MM.1S (cell line): Measurements from ENCODE around the gene ME2.

Source experiments
- DNase-seq: peaks from one replicate; pipeline ENCODE4 v3.0.0-alpha.2; 2015
- H2AFZ ChIP-seq: fragments of 300-600 bp; sonication (generic); 2 replicates; pipeline ENCODE4 v1.6.0; 2016; ENCODE audit warnings: antibody characterized with exemption, low read length
- H3F3A ChIP-seq: fragments of 300-600 bp; sonication (generic); 2 replicates; pipeline ENCODE4 v1.6.1; 2016; ENCODE audit warnings: mild to moderate bottlenecking, antibody characterized with exemption, low read length, moderate library complexity, mixed read lengths; ENCODE audit not compliant: insufficient read depth
- H3K27ac ChIP-seq: fragments of 300-600 bp; sonication (generic); 2 replicates; pipeline ENCODE4 v1.5.1; 2016; ENCODE audit warnings: mild to moderate bottlenecking, low read length
- H3K27me3 ChIP-seq: fragments of 300-600 bp; sonication (generic); replicated peaks from 2 replicates; pipeline ENCODE4 v1.6.0; 2016; ENCODE audit warnings: low read length; ENCODE audit not compliant: insufficient read depth
- H3K36me3 ChIP-seq: fragments of 300-600 bp; sonication (generic); replicated peaks from 2 replicates; pipeline ENCODE4 v1.6.1; 2016; ENCODE audit warnings: mild to moderate bottlenecking, low read length, mixed read lengths; ENCODE audit not compliant: insufficient read depth
- H3K4me1 ChIP-seq: fragments of 300-600 bp; sonication (generic); 2 replicates; pipeline ENCODE4 v1.6.1; 2016; ENCODE audit warnings: low read length, mixed read lengths
- H3K4me2 ChIP-seq: fragments of 300-600 bp; sonication (generic); 2 replicates; pipeline ENCODE4 v1.6.0; 2016; ENCODE audit warnings: low read depth, low read length
- H3K4me3 ChIP-seq: fragments of 300-600 bp; sonication (generic); 2 replicates; pipeline ENCODE4 v1.5.1; 2016; ENCODE audit warnings: low read length, mixed read lengths
- H3K79me2 ChIP-seq: fragments of 300-600 bp; sonication (generic); 2 replicates; pipeline ENCODE4 v1.6.1; 2016; ENCODE audit warnings: mixed run types, low read length, mixed read lengths
- H3K9ac ChIP-seq: fragments of 300-600 bp; sonication (generic); 2 replicates; pipeline ENCODE4 v1.6.1; 2016; ENCODE audit warnings: low read length, mixed read lengths
- H3K9me2 ChIP-seq: fragments of 300-600 bp; sonication (generic); replicated peaks from 2 replicates; pipeline ENCODE4 v1.6.1; 2016; ENCODE audit warnings: mild to moderate bottlenecking, low read length, mixed read lengths; ENCODE audit not compliant: insufficient read depth
- H3K9me3 ChIP-seq: fragments of 300-600 bp; sonication (generic); replicated peaks from 2 replicates; pipeline ENCODE4 v1.6.1; 2016; ENCODE audit warnings: mild to moderate bottlenecking, low read length, mixed read lengths; ENCODE audit not compliant: insufficient read depth
- H4K20me1 ChIP-seq: fragments of 300-600 bp; sonication (generic); 2 replicates; pipeline ENCODE4 v1.6.1; 2016; ENCODE audit warnings: mild to moderate bottlenecking, low read length, moderate library complexity, mixed read lengths; ENCODE audit not compliant: insufficient read depth
- CTCF ChIP-seq: fragments of 300-600 bp; sonication (generic); IDR thresholded peaks from 2 replicates; pipeline ENCODE4 v1.5.1; 2016; ENCODE audit warnings: antibody characterized with exemption, low read length, mixed read lengths
- EZH2 ChIP-seq: fragments of 300-600 bp; sonication (generic); optimal IDR thresholded peaks from 2 replicates; pipeline ENCODE3; 2017; ENCODE audit warnings: low read depth, mild to moderate bottlenecking, antibody characterized with exemption, low read length, mixed read lengths
- EZH2phosphoT487 ChIP-seq: fragments of 300-600 bp; sonication (generic); IDR thresholded peaks from 2 replicates; pipeline ENCODE4 v1.6.1; 2018; ENCODE audit warnings: antibody characterized with exemption, low read length

ME2 gene

GRCh38 chr18:50895350-50896045 is 16.6 kb downstream of the ME2 start:
- no peaks in the 10 kb centered on the region for H4K20me1 ChIP-seq

GRCh38 chr18:50896093-50896492 is 17.2 kb downstream of the ME2 start:
- no peaks in the 10 kb centered on the region for H3K4me1 ChIP-seq
- no peaks in the 10 kb centered on the region for H3K9me2 ChIP-seq
- H2AFZ ChIP-seq = no peak overlapping the region
- no peaks in the 10 kb centered on the region for H4K20me1 ChIP-seq
- H3K36me3 ChIP-seq = no peaks in the 10 kb centered on the region
- H3K9me3 ChIP-seq = no peaks in the 10 kb centered on the region
- no peak overlapping the region for H3K9ac ChIP-seq
- no peak overlapping the region for H3K4me2 ChIP-seq
- no peaks in the 10 kb centered on the region for H3F3A ChIP-seq
- no peak overlapping the region for H3K4me3 ChIP-seq
- TF ChIP-seq EZH2 = no peak
- no peak for TF ChIP-seq EZH2phosphoT487
- no peak for TF ChIP-seq CTCF
- no peaks in the 10 kb centered on the region for H3K27me3 ChIP-seq
- no peak for DNase-seq
- H3K79me2 ChIP-seq = peaks cover 30% of the 10 kb centered on the region
- H3K27ac ChIP-seq = no peak overlapping the region

More at GRCh38 chr18:50895350-50896045, 16.6 kb downstream of the ME2 start:
- Histone ChIP-seq H3K9ac (no peak overlapping the region), H3K36me3 (no peaks in the 10 kb centered on the region), H3K4me1 (no peaks in the 10 kb centered on the region), H3K79me2 (peaks cover 36% of the 10 kb centered on the region), H3K27ac (no peak overlapping the region), H2AFZ (no peak overlapping the region), H3K9me2 (no peaks in the 10 kb centered on the region), H3K4me3 (no peak overlapping the region), H3K27me3 (no peaks in the 10 kb centered on the region), H3K4me2 (no peak overlapping the region), H3F3A (no peaks in the 10 kb centered on the region), H3K9me3 (no peaks in the 10 kb centered on the region)
- DNase-seq = no peak
- TF ChIP-seq EZH2phosphoT487 (no peak), CTCF (no peak), EZH2 (no peak)

DNA sequence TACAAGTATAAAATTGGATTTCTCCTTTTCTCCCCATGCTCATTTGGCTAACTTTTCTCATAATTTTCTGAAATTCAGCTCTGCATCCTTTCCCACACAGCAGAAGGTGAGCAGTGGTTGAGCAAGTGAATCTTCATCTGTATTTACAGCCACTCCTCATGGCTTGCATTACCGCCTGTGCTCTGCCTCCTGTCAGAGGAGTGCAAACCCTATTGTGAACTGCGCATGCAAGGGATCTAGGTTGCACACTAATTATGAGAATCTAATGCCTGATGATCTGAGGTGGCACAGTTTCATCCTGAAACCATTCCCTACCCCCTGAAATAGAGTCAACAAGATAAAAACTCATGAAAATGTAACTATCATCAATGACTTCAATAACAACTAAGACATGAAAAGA is 20.0 kb downstream of the ME2 start:
- Histone ChIP-seq H3K79me2 (peaks cover 5% of the 10 kb centered on the region; the same call in 1 of the 2 replicates), H2AFZ (no peak overlapping the region), H3K4me2 (no peak overlapping the region), H3K27ac (no peak overlapping the region), H3K36me3 (no peaks in the 10 kb centered on the region), H3K27me3 (no peaks in the 10 kb centered on the region), H3K9me2 (no peaks in the 10 kb centered on the region), H3F3A (no peaks in the 10 kb centered on the region), H3K4me3 (no peak overlapping the region), H4K20me1 (no peaks in the 10 kb centered on the region), H3K9ac (no peak overlapping the region), H3K9me3 (no peaks in the 10 kb centered on the region), H3K4me1 (no peaks in the 10 kb centered on the region)
- no peak for DNase-seq
- TF ChIP-seq EZH2 (no peak), EZH2phosphoT487 (no peak), CTCF (no peak)
